DMS79 treated with DMSO at 0.1 percent for 48 hours (cell line): ENCODE results near the gene RSRC1.
"Not testable (repeated sequence)": the region's sequence is repeated elsewhere in the genome, so short reads cannot be mapped to it uniquely, and the experiment has no call there.

Experiments used
- DNase-seq: peaks from one replicate; lab custom pipeline; 2025; lab: John Stamatoyannopoulos, UW

RSRC1 gene

GRCh38 chr3:158101335-158102241, 8.3 kb upstream of the RSRC1 start:
- no peak for DNase-seq

- DNase-seq, result no peak
These were observed 7.4 kb upstream of the RSRC1 start for GRCh38 chr3:158102242-158103080.

GRCh38 chr3:158103081-158103886, 6.6 kb upstream of the RSRC1 start:
- no peak for DNase-seq

- no peak for DNase-seq
These were observed 6.0 kb upstream of the RSRC1 start for GRCh38 chr3:158103887-158104327.

GRCh38 chr3:158104431-158104921, 5.4 kb upstream of the RSRC1 start:
- DNase-seq, result no peak

- peak; percentile 14 for DNase-seq
These were observed 4.7 kb upstream of the RSRC1 start for GRCh38 chr3:158105119-158105709.

- peak; percentile 28 for DNase-seq
These were observed 4.1 kb upstream of the RSRC1 start for GRCh38 chr3:158105710-158106253.

GRCh38 chr3:158106766-158107471, 3.0 kb upstream of the RSRC1 start:
- no peak for DNase-seq

- no peak for DNase-seq
These were observed 2.1 kb upstream of the RSRC1 start for GRCh38 chr3:158107605-158108444.

GRCh38 chr3:158108445-158108985, 1.4 kb upstream of the RSRC1 start:
- no peak for DNase-seq

GRCh38 chr3:158109295-158109803, 540 bp upstream of the RSRC1 start:
- DNase-seq, result no peak

- no peak for DNase-seq
These were observed 749 bp downstream of the RSRC1 start for GRCh38 chr3:158110658-158111018.

GRCh38 chr3:158111861-158112260, 2.0 kb downstream of the RSRC1 start:
- DNase-seq, result no peak

GRCh38 chr3:158113595-158113994, 3.7 kb downstream of the RSRC1 start:
- not testable (repeated sequence) for DNase-seq

- DNase-seq, result no peak
These were observed 10.4 kb downstream of the RSRC1 start for GRCh38 chr3:158120330-158120729.

GRCh38 chr3:158121295-158121694, 11.4 kb downstream of the RSRC1 start:
- DNase-seq, result no peak

- DNase-seq, result not testable (repeated sequence)
These were observed 12.8 kb downstream of the RSRC1 start for GRCh38 chr3:158122721-158123120.

- DNase-seq, result no peak
These were observed 17.6 kb downstream of the RSRC1 start for GRCh38 chr3:158127250-158128219.
